NT2/D1 (cell line): ENCODE measurements around the gene SLC25A41.

Experiments used
- SUZ12 ChIP-seq: IDR thresholded peaks from 2 replicates; pipeline ENCODE4 v1.6.1; 2011; ENCODE audit not compliant: insufficient read length, insufficient read depth; ENCODE audit errors: extremely low read depth
- YY1 ChIP-seq: IDR thresholded peaks from 2 replicates; pipeline ENCODE4 v1.6.1; 2011; ENCODE audit not compliant: insufficient read length, insufficient read depth
- ZNF274 ChIP-seq: IDR thresholded peaks from 2 replicates; pipeline ENCODE4 v1.6.1; 2011; ENCODE audit warnings: mild to moderate bottlenecking, low read depth, low read length

DNA sequence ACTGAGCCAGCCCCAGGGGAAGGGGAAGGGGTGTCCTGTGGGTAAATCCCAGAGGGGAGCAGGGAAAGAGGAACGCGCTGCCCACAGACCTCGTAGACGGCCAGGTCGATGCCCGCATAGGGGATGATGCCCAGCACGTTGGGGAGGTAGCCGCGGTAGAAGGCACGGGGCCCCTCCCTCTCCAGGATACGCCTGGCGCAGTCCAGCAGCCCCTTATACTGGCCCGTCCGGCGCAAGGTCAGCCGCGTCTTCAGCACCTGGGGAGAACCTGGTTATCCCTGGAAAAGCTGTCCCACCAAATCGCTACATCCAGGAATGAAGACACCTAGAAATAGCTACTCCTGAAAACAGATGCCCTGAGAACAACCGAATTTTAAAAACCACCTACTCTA lies 18.7 kb upstream of the SLC25A41 start:
- TF ChIP-seq ZNF274 (no peak), YY1 (no peak), SUZ12 (no peak)
